ENCODE data around the gene ORM2.
"Not testable (repeated sequence)": the region's sequence is repeated elsewhere in the genome, so short reads cannot be mapped to it uniquely, and the experiment has no call there.

Gene ORM2

DNA sequence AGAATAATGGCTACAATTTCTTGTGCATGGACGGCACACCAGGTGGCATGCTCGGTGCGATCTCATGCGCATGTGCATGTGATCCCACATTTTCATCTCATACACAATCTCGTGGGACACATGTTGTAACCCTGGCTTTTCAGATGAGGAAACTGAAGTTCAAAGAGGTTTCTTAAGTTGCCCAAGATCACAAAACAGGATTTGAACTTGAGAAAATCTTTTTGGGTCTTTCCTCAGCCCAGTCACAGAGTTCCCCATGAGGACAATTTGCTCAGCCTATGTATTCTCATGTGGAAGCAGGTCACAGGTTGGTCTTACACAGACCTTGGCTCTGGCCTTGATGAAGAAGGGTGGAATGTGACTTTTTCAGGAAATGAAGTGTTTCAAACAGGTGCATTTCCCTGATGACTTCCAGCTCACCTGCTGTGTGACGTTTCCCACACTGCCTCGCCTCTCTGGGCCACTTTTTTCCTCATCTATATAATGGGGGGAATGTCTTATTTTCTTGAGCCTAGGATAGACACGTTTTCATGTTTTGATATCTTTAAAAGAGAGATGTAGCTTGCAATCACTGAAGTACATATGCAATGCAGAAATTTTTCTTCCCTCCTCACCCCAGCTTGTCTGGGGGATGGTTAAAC, 13.8 kb upstream of the ORM2 start:
- no peak overlapping the region for H3K4me3 ChIP-seq (ENCODE audit: low read depth, low read length)
- TF ChIP-seq, protein P1, sequence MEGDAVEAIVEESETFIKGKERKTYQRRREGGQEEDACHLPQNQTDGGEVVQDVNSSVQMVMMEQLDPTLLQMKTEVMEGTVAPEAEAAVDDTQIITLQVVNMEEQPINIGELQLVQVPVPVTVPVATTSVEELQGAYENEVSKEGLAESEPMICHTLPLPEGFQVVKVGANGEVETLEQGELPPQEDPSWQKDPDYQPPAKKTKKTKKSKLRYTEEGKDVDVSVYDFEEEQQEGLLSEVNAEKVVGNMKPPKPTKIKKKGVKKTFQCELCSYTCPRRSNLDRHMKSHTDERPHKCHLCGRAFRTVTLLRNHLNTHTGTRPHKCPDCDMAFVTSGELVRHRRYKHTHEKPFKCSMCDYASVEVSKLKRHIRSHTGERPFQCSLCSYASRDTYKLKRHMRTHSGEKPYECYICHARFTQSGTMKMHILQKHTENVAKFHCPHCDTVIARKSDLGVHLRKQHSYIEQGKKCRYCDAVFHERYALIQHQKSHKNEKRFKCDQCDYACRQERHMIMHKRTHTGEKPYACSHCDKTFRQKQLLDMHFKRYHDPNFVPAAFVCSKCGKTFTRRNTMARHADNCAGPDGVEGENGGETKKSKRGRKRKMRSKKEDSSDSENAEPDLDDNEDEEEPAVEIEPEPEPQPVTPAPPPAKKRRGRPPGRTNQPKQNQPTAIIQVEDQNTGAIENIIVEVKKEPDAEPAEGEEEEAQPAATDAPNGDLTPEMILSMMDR (IDR thresholded peaks at IDR 0.05; ENCODE audit: low read depth, low read length, missing control alignments): no peak
- no peak for DNase-seq (ENCODE audit: low read depth)

DNA sequence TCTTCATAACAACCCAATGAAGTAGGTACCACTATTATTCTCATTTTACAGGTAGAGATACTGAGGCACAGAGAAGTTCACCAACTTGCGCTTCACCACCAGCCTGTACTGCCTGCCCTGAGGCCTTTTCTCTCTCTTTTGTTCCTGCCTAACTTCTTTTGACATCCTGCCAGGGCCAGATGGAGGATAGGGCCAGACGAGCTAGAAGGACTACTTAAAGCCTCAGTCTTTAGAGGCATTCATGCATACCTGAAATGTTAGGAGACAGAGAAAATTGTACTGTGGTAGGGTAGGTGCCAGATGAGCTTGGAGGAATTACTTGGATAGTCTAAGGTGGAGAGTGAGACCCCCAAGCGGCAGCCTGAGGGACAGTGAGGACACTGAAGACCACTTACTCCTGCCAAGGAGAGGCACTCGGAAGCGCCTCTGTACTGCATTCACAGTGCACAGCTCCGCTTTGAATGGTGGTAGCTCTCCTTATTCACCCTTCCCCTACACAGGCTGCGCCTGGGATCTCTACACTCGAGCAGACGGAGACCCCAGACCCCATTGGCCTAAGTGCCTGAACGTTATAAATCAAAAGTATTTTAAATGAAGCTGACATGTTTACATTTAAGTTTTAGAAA, 13.0 kb upstream of the ORM2 start:
- TF ChIP-seq, protein P1 (IDR thresholded peaks at IDR 0.05; ENCODE audit: low read depth, low read length, missing control alignments): no peak
- no peak overlapping the region for H3K4me3 ChIP-seq (ENCODE audit: low read depth, low read length)
- DNase-seq (ENCODE audit: low read depth): no peak

DNA sequence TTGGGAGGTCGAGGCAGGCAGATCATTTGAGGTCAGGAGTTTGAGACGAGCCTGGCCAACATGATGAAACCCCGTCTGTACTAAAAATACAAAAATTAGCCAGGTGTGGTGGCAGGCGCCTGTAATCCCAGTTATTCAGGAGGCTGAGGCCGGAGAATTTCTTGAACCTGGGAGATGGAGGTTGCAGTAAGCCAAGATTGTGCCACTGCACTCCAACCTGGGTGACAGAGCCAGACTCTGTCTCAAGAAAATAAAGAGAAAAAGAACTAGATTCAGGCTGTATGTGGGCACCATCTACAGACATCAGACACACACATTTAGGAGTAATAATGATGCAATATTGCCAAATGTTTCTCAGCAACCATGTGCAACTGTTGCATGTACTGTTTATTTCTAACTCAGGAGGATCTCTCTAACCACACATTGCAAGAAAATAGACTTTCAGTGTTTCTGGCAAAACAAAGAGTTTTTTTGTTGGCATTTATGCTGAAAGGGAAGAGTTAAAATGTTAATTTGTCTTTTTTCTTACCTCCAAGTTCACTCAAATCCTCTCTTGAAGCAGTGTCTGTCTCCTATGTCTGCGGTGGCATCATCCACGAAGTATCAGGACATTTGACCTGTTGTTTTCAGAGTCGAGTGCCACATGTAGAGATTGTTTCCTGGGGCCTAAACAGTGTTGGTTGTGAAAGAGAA, 11.9 kb upstream of the ORM2 start:
- H3K4me3 ChIP-seq (ENCODE audit: low read depth, low read length): no peak overlapping the region
- TF ChIP-seq, protein P1 (IDR thresholded peaks at IDR 0.05; ENCODE audit: low read depth, low read length, missing control alignments): no peak
- DNase-seq (ENCODE audit: low read depth): no peak

DNA sequence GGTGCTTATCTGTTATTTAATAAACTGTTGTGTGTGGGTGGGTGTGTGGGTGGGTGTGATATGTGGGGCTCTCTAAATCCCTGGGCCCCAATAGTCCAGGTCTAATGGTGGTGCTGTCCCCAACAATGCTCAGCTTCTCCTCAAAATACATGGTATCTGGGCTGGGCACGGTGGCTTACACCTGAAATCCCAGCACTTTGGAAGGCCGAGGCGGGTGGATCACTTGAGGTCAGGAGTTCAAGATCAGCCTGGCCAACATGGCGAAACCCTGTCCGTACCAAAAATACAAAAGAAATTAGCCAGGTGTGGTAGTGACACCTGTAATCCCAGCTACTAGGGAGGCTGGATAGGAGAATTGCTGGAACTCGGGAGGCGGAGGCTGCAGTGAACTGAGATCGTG, 11.3 kb upstream of the ORM2 start:
- no peak for DNase-seq (ENCODE audit: low read depth)
- H3K4me3 ChIP-seq (ENCODE audit: low read depth, low read length): no peak overlapping the region

DNA sequence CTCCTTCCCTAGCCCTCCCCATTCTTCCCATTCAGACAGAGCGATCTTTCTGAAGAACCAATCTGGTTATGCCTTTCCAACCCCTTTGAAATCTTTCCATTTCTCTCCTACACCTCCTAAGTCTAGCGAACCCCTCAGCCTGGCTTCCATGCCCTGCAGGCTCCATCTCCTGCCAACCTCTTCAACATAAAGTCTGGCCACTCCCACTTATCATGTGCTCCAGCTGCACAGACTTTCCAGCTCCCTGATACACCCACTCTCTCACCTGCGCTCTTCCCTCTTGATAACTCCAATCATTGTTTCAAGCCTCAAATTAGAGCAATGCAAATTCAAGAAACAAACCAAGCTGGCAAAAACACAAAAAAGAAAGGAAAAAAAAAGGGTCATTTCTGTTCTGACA, 10.5 kb upstream of the ORM2 start:
- no peak for DNase-seq (ENCODE audit: low read depth)
- TF ChIP-seq, protein P1 (IDR thresholded peaks at IDR 0.05; ENCODE audit: low read depth, low read length, missing control alignments): no peak
- H3K4me3 ChIP-seq (ENCODE audit: low read depth, low read length): no peak overlapping the region

More for the DNA sequence above, 11.3 kb upstream of the ORM2 start:
- TF ChIP-seq, protein P1 (IDR thresholded peaks at IDR 0.05; ENCODE audit: low read depth, low read length, missing control alignments): no peak

DNA sequence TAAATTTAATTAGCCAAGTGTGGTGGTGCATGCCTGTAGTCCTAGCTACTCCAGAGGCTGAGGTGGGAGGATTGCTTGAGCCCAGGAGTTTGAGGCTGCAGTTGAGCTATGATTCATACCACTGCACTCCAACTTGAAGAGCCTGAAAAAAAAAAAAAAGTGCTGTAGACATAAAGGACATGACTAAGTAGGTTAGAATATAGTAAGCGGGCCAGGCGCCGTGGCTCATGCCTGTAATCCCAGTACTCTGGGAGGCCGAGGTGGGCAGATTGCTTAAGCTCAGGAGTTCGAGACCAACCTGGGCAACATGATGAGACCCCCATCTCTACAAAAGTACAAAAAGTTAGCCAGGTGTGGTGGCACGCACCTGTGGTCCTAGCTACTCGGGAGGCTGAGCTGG, 9.0 kb upstream of the ORM2 start:
- DNase-seq (ENCODE audit: low read depth); H3K4me3 ChIP-seq (ENCODE audit: low read depth, low read length): not testable (repeated sequence)

DNA sequence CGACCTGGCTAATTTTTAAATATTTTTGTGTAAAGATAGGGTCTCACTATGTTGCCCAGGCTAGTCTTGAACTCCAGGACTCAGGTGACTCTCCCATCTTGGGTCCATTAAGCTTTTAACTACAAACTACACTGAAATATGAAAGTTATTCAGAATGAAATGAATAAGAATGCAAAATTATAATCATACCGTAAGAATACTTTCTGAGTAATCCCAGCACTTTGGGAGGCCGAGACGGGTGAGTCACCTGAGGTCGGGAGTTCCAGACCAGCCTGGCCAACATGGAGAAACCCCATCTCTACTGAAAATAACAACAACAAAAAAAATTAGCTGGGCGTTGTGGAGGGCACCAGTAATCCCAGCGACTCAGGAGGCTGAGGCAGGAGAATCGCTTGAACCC, 7.9 kb upstream of the ORM2 start:
- no peak overlapping the region for H3K4me3 ChIP-seq (ENCODE audit: low read depth, low read length)
- no peak for DNase-seq (ENCODE audit: low read depth)
- TF ChIP-seq, protein P1 (IDR thresholded peaks at IDR 0.05; ENCODE audit: low read depth, low read length, missing control alignments): no peak

DNA sequence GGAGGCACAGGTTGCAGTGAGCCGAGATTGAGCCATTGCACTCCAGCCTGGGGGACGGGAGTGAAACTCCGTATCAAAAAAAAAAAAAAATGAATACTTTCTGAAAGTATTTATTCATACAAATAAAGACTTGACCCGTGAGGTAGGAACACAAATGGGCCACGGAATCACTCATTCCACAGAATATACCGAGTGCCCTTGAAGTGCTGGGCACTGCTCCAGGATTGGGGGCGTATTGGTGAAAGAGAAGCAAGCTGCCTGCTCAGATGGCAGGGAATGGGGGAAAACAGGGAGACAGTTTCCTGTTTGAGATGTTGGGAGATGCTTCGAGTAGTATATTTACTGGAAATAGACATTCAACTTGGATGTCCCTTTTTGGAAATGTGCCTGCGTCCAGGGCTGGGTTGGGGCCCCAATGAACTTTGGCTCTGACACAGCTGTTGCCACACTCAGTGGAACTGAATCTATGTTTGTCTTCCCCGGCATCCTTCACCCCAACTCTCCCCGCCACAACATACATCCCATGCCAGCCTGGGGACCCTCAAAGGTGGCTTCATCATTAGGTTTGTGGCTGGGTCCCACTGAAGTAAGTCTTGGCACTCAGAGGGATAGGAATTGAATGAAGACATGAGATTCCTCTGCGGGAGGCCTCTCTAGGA, 7.4 kb upstream of the ORM2 start:
- H3K4me3 ChIP-seq (ENCODE audit: low read depth, low read length); DNase-seq (ENCODE audit: low read depth): not testable (repeated sequence)

DNA sequence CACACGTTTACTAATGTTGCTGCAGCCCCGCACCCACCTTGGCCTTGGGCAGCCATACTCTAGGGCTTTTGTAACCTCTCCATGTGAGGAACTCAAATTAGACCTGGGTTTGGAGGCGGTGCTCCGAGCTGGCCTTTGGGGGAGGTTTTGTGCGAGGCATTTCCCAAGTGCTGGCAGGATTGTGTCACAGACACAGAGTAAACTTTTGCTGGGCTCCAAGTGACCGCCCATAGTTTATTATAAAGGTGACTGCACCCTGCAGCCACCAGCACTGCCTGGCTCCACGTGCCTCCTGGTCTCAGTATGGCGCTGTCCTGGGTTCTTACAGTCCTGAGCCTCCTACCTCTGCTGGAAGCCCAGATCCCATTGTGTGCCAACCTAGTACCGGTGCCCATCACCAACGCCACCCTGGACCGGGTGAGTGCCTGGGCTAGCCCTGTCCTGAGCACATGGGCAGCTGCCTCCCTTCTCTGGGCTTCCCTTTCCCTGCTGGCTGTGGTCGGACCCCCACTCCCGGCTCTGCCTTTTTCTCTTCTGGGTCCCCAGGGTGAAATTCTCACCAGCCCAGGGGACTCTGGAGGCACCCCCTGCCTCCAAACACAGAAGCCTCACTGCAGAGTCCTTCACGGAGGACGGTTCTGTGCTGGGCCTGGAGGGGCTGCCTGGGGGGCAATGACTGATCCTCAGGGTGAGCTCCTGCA, 6.7 kb upstream of the ORM2 start, which contains the start of gene ORM1:
ORM1 (plus strand) TSS at position 268 of the 701 bp plus-strand sequence; CDS start at position 304, 36 bp downstream.
- not testable (repeated sequence) for H3K4me3 ChIP-seq (ENCODE audit: low read depth, low read length); DNase-seq (ENCODE audit: low read depth)

DNA sequence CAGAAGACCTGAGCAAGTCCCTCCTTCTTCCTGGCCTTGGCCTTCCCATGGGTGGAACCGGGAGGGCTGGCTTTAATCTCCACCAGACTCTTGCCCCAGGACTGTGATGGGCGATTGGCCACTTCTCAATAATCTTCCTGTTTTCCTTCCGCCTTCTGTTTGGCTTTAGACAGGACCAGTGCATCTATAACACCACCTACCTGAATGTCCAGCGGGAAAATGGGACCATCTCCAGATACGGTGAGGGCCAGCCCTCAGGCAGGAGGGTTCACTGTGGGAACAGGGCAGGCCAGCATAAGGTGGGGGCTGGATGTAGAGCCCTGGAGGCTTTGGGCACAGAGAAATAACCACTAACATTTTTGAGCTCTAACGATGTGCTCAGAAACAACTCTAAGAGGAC, 5.8 kb upstream of the ORM2 start:
- not testable (repeated sequence) for H3K4me3 ChIP-seq (ENCODE audit: low read depth, low read length); DNase-seq (ENCODE audit: low read depth)

All from GM12864 (cell line).